Suppressor macrophage treated with lipopolysaccharide for 1 hour (primary cell): ENCODE data around the gene GEMIN8.
A peak's percentile ranks its signal among the peaks of the same experiment; 100 is the strongest.

Experiments used
- DNase-seq, 3 donors: peaks; one replicate each; pipeline ENCODE4 v3.0.0-alpha.2; 2020 to 2022

The GEMIN8 gene

DNA sequence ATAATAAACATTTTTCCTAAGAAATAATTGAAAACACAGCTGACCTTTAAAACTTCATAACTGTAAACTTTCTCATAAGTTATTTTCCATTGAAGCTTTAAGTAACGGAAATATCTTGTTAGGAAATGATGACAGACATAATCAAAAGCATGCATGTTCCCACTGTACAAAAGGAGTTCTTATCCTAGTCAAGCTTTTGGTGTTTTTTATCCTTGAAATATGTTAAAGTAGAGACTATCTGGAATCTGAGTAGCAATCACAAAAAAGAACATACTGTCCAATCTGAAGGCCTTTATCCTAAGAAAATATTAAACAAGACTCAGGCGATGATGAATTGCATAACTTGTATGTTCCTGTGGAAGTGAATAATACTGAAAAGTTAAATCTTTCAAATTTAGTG lies 14.4 kb downstream of the GEMIN8 start:
- DNase-seq: no peak

GRCh38 chrX:14014526-14014925 lies 15.2 kb downstream of the GEMIN8 start:
- no peak for DNase-seq

DNA sequence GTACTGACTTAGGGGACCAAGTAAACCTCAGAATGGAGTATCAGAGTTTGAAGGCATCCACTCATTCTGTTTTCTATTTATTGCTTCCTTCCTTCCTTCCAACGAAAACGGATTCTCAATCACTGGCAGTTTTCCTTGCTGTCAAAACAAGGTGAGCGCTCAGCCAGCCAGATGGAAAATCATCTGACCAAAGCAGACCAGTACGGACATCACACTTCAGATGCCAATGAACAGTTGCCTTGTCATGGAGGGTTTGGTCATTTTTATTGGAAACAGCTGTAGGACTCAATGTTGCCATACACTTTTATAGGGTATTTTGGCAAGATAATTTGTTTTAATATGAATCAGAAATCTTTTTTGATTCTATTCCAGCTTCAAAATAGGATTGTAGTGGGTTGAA lies 16.6 kb downstream of the GEMIN8 start:
- DNase-seq: no peak

DNA sequence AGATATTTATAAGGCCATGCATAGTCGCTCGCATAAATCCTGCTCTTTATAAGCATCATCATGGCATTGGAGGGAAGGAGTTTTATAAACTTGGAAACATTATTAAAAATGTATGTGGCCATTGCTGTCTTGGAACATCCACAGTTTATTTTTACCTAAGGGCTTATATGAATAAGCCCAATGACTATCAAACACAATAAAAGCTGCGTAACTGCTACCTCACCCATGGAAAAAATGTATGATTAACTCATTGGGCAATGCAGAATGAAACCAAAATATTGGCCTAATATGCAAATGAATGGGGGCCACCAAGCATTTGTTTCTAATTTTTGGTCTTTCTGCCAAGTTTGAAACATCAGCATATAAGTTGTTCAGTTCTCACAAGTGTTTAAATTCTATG lies 19.1 kb downstream of the GEMIN8 start:
- no peak for DNase-seq

DNA sequence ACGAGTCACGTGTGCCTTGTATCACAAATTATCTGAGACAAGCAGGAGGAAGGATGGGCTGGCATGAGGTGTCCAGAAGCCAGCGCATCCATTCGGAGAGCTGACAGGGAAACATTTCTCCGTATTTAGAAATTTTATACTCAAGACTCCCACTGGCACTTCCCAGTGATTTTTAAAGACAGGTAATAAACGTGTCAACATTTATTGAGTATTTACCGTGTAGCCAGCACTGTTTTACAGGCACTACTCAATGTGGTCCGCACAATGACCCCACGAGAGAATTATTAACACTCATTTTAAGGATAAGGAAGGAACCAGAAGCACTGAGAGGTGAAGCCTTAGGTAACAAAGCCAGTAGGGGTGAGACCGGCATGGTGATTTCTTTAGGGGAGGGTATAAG lies 23.2 kb downstream of the GEMIN8 start:
- no peak for DNase-seq

- no peak for DNase-seq
Measured at GRCh38 chrX:14003876-14004425, 25.7 kb downstream of the GEMIN8 start.

DNA sequence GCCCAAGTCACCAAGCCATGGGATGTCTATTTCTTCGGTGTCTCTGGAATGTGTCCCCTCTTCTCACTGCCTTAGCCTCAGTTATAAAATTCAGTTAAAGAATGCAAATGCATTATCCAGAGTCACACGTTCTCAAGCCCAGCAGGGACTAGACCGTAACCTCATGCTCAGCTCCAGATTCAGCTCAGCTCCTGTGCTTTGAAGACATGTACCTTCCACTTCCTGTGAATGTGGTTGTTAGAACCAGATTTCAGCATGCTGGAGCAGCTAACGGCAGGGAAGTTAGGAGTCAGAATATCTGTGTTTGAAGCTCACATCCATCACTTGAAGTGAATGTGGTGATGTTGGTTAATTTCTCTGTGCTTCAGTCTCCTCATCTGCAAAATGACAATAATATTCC lies 26.7 kb downstream of the GEMIN8 start:
- no peak for DNase-seq

DNA sequence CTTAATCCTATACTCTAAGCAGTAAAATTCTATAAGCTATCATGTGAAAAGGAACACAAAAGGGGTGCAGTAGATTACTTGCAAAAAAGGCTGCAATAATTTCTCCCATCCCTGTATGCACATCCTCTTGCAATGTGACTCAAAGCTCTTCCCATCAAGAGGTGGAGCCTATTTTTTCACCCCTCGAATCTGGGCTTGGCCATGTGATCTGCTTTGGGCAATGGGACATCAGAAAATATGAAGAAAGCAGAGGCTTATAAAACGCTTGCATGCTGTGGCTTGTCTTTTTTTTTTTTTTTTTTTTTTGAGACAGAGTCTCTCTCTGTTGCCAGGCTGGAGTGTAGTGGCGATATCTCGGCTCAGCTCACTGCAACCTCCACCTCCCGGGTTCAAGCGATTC lies 33.0 kb downstream of the GEMIN8 start:
- DNase-seq: no peak

DNA sequence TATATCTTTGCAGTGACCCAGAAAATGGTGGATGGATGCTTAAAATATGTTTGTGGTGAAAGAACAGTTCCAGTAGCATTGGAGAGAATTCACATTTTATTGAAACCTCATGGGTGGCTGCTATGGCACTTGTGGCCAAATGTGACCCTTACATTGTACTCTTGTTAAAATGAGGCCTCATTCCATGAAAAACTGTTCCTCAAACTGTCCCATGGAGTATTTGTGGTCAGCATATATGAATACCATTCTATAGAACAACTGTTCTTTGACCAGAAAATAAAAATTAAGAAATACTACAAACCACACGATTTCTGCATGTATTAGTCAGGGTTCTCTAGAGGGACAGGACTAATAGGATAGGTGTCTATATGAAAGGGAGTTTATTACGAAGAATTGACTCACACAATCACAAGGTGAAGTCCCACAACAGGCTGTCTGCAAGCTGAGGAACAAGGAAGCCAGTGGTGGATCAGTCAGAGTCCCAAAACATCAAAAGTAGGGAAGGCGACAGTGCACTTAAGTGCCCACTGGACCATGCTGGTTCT lies 35.1 kb downstream of the GEMIN8 start:
- DNase-seq: no peak

DNA sequence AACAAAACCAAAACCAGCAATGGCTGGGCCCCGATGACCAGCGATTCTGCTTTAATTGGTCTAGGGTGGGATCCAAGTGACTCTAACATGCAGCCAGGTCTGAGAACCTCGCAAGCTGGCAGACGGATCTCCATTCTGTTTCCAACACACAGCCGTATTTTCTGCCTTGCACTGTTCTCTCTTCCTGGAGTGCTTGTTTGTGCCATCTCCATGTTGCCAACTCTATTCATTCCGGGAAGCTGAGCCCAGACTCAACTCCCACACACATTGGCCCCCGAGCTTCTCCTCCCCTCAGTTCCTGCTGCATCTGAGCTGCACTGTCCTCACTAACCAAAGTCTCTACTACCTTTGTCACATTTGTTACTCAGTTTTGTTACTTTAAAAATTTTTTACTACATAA lies 35.6 kb downstream of the GEMIN8 start:
- DNase-seq: no peak

DNA sequence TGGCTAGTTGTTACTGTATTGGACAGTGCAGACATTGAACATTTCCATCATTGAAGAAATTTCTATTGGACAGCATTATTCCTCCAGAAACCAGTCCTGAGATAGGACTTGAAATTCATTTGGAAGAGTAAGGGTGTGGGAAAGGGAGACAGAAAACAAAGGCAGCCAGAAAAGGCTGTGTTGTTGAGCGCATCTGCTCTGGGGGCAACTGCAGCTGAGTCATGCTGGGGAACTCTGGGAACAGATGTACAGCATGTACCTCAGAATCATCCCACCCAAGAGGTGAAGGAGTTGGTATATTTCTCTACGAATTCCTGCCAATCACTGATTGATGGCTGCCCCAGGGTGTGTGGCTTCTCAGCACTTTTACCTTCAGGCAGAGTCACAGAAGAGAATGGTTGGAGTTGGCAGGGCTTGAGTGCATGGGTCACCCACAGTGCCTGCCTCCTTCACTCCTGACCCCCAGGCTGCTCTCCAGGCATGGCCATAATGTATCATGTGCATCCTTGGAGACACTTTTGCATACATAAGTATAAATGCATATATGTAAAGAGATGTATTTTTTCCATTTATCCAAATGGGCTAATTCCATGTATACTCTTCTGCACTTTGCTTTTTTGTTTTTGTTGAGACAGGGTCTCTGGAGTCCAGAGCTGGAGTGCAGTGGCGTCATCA lies 39.4 kb downstream of the GEMIN8 start:
- DNase-seq: no peak

DNA sequence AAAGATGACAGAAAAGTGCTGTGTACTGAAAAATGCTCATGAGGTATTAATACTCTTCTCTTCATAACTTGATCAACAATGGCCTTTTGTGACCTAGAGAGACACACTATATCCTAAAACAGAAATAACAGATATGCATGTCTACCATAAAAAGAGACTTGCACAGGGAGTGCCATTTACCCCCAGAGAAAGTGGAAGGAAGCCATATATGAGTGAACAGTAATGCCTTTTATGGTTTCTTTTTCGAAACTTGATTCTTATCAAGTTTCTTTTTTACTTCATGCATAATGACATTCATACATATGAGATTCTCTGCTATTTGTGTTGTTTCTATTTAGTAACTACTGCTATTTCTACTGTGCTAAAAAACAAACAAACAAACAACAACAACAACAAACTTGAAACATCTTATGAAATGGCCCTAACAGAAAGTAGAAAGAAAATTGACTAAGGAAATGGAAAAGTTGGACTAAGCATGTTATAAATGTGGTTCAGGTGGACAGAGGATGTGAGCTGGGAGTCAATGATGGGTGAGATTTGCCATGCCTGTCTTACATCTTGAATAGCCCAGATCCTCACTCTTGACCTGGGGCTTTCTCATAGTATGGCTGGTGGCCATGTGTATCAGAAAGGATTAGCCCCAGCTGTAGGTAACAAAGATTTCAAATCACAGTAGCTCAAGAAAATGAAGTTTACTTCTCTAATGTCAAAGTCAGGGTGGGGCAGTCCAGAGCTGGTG lies 43.8 kb downstream of the GEMIN8 start:
- no peak for DNase-seq

DNA sequence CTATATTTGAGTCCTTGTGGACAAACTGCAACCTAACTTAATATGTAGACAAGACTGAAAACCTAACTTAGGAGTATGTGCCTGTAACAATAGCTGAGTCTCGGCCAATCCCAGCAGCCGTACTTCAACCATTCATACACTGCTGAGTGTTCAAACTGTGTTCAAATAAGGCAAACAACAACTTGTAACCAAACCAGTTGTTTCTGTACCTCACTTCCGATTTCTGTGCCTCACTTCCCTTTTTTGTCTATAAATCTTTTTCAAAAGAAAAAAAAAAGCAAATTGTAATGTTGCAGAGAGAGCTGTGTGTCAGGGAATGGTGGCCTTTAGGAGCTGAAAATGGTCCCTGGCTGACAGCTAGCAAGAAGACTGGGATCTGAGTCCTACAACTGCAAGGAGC lies 46.0 kb downstream of the GEMIN8 start:
- peak; percentile 33 to 48 (median 43) for DNase-seq

DNA sequence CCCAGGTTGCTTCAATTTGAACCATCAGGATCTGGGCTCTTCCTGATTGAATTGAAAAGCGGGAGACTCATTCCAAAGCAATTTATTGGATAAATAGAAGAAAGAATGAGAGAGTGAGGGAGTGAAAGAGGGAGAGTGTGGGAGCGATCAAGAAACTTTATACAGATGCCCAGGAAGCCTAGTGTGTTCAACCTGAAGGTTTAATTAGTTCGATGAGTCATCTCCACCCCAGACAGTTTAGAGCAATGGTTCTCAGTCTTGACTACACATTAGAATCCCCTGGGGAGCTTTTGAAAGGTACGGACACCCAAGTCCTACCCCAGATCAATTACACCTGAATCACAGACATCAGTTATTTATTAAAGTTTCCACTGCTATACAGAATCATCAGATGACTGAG lies 61.5 kb downstream of the GEMIN8 start:
- DNase-seq: no peak

DNA sequence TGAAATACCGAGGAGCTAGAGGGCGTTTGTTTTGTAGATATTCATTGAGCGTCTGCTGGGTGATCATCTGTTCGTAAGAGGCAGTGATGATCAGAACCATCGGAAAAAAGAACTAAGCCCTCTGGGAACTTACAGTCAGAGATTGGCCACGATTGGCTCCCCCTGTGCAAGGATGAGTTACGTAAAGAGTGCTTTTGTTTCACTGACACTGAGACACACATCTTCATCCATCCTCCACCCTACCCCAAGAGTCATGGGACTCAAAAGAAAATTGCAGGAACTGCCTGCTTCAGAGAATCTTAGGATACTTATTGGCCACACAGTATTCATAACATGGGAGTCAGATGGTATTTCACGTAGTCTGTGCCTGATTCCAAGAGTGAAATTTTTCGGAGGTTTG lies 62.1 kb downstream of the GEMIN8 start:
- DNase-seq: no peak

- DNase-seq: no peak
Measured at GRCh38 chrX:13966793-13967125, 62.9 kb downstream of the GEMIN8 start.

DNA sequence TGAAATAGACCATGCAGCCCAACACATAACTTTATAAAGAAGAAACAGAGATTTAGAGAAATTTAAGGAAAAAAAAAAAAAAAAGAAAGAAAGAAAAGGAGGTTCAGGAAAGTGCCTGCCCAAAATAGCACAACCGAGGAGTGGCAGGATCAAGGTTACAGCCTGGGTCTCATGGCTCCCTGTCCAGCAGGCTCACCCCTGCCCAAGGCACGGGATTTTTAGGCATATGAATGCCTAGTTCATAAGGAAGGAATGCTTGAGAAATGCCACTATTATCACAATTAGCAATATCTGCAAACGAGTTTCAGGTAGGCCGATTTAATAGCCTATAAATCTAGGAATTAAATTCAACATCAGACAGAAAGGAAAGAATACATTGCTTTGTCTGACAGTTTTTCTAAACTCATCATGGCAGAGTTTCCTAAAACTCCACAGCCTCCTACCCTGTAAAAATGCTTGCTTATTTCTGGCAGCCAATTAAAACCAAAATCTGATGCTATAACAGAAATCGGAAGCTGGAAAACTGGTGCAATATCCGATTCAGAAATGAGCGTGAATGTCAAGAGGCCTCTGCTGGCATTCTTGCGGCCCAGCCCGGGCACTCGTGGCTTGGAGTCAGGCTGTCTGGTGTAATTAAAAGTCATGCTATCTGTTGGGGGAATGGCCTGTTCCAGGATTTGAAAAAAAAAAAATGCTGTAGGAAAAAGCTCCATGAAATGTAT lies 63.5 kb downstream of the GEMIN8 start:
- DNase-seq: no peak

GRCh38 chrX:13965531-13965930 lies 64.2 kb downstream of the GEMIN8 start:
- DNase-seq: no peak

DNA sequence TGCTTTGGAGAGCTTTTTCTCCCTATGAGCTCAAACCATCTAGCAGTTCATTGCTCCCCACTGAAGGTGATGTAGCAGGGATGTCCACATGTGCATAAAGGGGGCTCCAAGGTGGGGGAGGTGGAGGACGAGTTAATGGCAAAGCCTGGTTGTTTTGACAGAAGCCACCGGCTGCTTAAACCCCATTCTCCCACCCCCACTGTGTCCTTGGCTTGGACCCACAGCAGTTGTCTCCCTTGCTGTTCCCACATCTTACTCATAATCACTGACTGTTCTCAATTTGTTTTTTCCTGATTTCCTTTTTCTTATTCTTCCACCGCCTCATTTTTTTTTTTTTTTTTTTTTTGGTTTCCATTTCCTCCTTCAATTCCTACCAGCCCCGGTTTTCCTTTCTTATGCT lies 72.7 kb downstream of the GEMIN8 start:
- no peak for DNase-seq
